Endothelial cell of umbilical vein (primary cell): ENCODE data around the gene USB1. TPM values are rescaled to one million over a fixed set of nuclear protein-coding genes. Genes with fewer than 3 reads are reported as not detected.

Source experiments
- BruUV-seq: library from RNA; stranded (reverse); fragments of 400-500 nt; replicated peaks from 2 replicates; lab custom pipeline; 2021; lab: Mats Ljungman, UMichigan
- CTCF ChIA-PET: fragments of 300-600, 350-600 bp; sonication (Branson Sonifier 250); formaldehyde crosslinking; loops from one replicate; lab custom pipeline; 2021; ENCODE audit warnings: antibody characterized with exemption, inconsistent platforms; lab: Charles Lee
- POLR2A ChIA-PET: fragments of 300-600, 350-600 bp; sonication (Branson Sonifier 250); formaldehyde crosslinking; loops from one replicate; lab custom pipeline; 2021; ENCODE audit warnings: antibody characterized with exemption, inconsistent platforms; lab: Charles Lee
- DNase-seq: peaks from one replicate; pipeline ENCODE4 v3.0.0-alpha.2; 2011; ENCODE audit warnings: low read depth, low spot score
- FAIRE-seq: peaks from 2 replicates; lab custom pipeline; 2011; peaks lifted over from hg19 to GRCh38; lab: Jason Lieb, UNC
- H2AFZ ChIP-seq: 2 replicates; pipeline ENCODE4 v1.6.0; 2012; ENCODE audit warnings: low read depth, low read length, control low read depth, inconsistent platforms
- H3K27ac ChIP-seq: 2 replicates; pipeline ENCODE4 v1.5.1; 2011; ENCODE audit warnings: low read depth, mild to moderate bottlenecking, control low read depth, low read length, moderate library complexity; ENCODE audit not compliant: insufficient read depth
- H3K27me3 ChIP-seq, 2 experiments: 2 replicates each; pipeline versions ENCODE4 v1.6.0 to v1.6.1; 2011; ENCODE audit warnings: low read length in 2 of 2, mixed read lengths in 1 of 2; ENCODE audit not compliant: control insufficient read depth in 2 of 2, insufficient read depth in 2 of 2
- H3K36me3 ChIP-seq, 2 experiments: 2 replicates in 1 of 2; 3 replicates in 1 of 2; pipeline ENCODE4 v1.5.1; 2011; ENCODE audit warnings: low read length in 2 of 2, mild to moderate bottlenecking in 1 of 2, moderate library complexity in 1 of 2; ENCODE audit not compliant: control insufficient read depth in 2 of 2, insufficient read depth in 2 of 2; ENCODE audit errors: extremely low read depth in 1 of 2
- H3K4me1 ChIP-seq: 3 replicates; pipeline ENCODE4 v1.5.1; 2011; ENCODE audit warnings: mild to moderate bottlenecking, low read length; ENCODE audit not compliant: control insufficient read depth, insufficient read depth; ENCODE audit errors: extremely low read depth
- H3K4me2 ChIP-seq: 2 replicates; pipeline ENCODE4 v1.6.1; 2011; ENCODE audit warnings: low read length, control low read depth, mixed read lengths; ENCODE audit not compliant: insufficient read depth
- H3K4me3 ChIP-seq, 3 experiments: fragments of 200-600 bp in 1 of 3; sonication (generic), shearing (Covaris generic) in 1 of 3; replicated peaks in 1 of 3; 2 replicates each; pipeline ENCODE4 v1.5.1; 2011 to 2016; ENCODE audit warnings: control low read depth in 3 of 3, low read length in 3 of 3, mild to moderate bottlenecking in 2 of 3, inconsistent platforms in 1 of 3, low read depth in 1 of 3, moderate library complexity in 1 of 3; ENCODE audit not compliant: insufficient read depth in 1 of 3
- H3K79me2 ChIP-seq: 2 replicates; pipeline ENCODE4 v1.6.0; 2012; ENCODE audit warnings: low read length, inconsistent platforms; ENCODE audit not compliant: control insufficient read depth, insufficient read depth
- H3K9ac ChIP-seq: replicated peaks from 2 replicates; pipeline ENCODE3; 2011; ENCODE audit warnings: low read length, control low read depth; ENCODE audit not compliant: insufficient read depth; ENCODE audit errors: extremely low read depth
- H3K9me1 ChIP-seq: replicated peaks from 3 replicates; pipeline ENCODE4 v1.6.0; 2011; ENCODE audit warnings: mild to moderate bottlenecking, low read length; ENCODE audit not compliant: control insufficient read depth, insufficient read depth; ENCODE audit errors: extremely low read depth
- H3K9me3 ChIP-seq: replicated peaks from 2 replicates; pipeline ENCODE4 v1.5.1; 2012; ENCODE audit warnings: low read length, inconsistent platforms; ENCODE audit not compliant: control insufficient read depth, insufficient read depth
- H4K20me1 ChIP-seq: replicated peaks from 2 replicates; pipeline ENCODE3; 2011; ENCODE audit warnings: mild to moderate bottlenecking, low read length; ENCODE audit not compliant: control insufficient read depth, insufficient read depth; ENCODE audit errors: extremely low read depth
- CTCF ChIP-seq, 2 donors: IDR thresholded peaks; 1 replicate in 1 of 2; 2 replicates in 1 of 2; pipeline ENCODE4 v1.5.1; 2011; ENCODE audit warnings: low read length in 2 of 2, mild to moderate bottlenecking in 2 of 2, moderate library complexity in 2 of 2, control low read depth in 1 of 2, inconsistent platforms in 1 of 2, low read depth in 1 of 2; ENCODE audit not compliant: insufficient read depth in 1 of 2; ENCODE audit errors: extremely low read depth in 1 of 2
- EZH2 ChIP-seq: IDR thresholded peaks from 2 replicates; pipeline ENCODE4 v1.6.1; 2012; ENCODE audit warnings: borderline replicate concordance, low read depth, mild to moderate bottlenecking, moderate library complexity, low read length, inconsistent platforms; ENCODE audit not compliant: severe bottlenecking
- FOS ChIP-seq: IDR thresholded peaks from 2 replicates; pipeline ENCODE4 v1.6.1; 2011; ENCODE audit warnings: mild to moderate bottlenecking, low read length, moderate library complexity, borderline replicate concordance; ENCODE audit not compliant: insufficient read depth
- GATA2 ChIP-seq: IDR thresholded peaks from 2 replicates; pipeline ENCODE4 v1.7.0; 2011; ENCODE audit warnings: low read depth, mild to moderate bottlenecking, moderate library complexity, mixed read lengths, low read length; ENCODE audit not compliant: insufficient read length, insufficient read depth
- JUN ChIP-seq: IDR thresholded peaks from 2 replicates; pipeline ENCODE4 v1.6.1; 2011; ENCODE audit warnings: borderline replicate concordance, low read depth; ENCODE audit not compliant: insufficient read length, insufficient read depth
- MAX ChIP-seq: IDR thresholded peaks from 2 replicates; pipeline ENCODE4 v1.6.1; 2011; ENCODE audit not compliant: insufficient read depth, insufficient read length
- MYC ChIP-seq: IDR thresholded peaks from one replicate; pipeline ENCODE4 v1.6.1; 2011; ENCODE audit warnings: mild to moderate bottlenecking, low read depth, low read length
- POLR2A ChIP-seq: IDR thresholded peaks from 2 replicates; pipeline ENCODE4 v1.6.1; 2012; ENCODE audit warnings: low read depth, mild to moderate bottlenecking, control low read depth, low read length
- POLR2AphosphoS5 ChIP-seq: IDR thresholded peaks from 2 replicates; pipeline ENCODE4 v1.6.1; 2012; ENCODE audit warnings: low read depth, mild to moderate bottlenecking, control low read depth, low read length, moderate library complexity; ENCODE audit not compliant: insufficient read depth
- dilution Hi-C: fragments of 300-500 bp; cut with MboI; formaldehyde crosslinking; loops from one replicate; pipeline ENCODE4 v1.15.0; 2019; ENCODE audit warnings: low sequenced_read_pairs; ENCODE audit not compliant: extremely low pct_ligation_motif_present
- intact Hi-C: fragments of 100-400 bp; cut with micrococcal nuclease; formaldehyde crosslinking; loops from one replicate; pipeline ENCODE4 v1.10.0; 2022
- polyA plus RNA-seq, 4 experiments: library from polyadenylated mRNA; depleted of rRNA in 3 of 4; stranded (reverse) in 3 of 4; unstranded in 1 of 4; fragments of >200 nt; gene quantifications; 2 replicates each; pipeline versions ENCODE4 v1.2.1 to v1.2.3, GENCODE V29; 2011 to 2012; ENCODE audit warnings: missing spikeins in 1 of 4
- total RNA-seq: library from RNA; stranded (reverse); gene quantifications from 2 replicates; pipeline ENCODE4 v1.2.3, GENCODE V29; 2021

The USB1 gene
- total and polyA plus RNA-seq, 2 donors (not counting 3 experiments of a cell fraction or from before 2014, with no cell fraction given): 64.6 to 83.8 TPM

- Histone ChIP-seq H3K9ac (no peak overlapping the region), H3K9me3 (no peaks in the 10 kb centered on the region), H3K4me2 (no peak overlapping the region), H3K27me3 (no peaks in the 10 kb centered on the region), H3K36me3 (no peaks in the 10 kb centered on the region), H3K9me1 (no peaks in the 10 kb centered on the region), H3K79me2 (no peaks in the 10 kb centered on the region), H4K20me1 (no peaks in the 10 kb centered on the region), H3K27ac (no peak overlapping the region), H2AFZ (no peak overlapping the region), H3K4me1 (no peaks in the 10 kb centered on the region), H3K4me3 (no peak overlapping the region)
- dilution Hi-C loops (no loop called here), intact Hi-C loops (no loop called here)
- DNase-seq (no peak), FAIRE-seq (no peak)
- no TSS peak for BruUV-seq
- CTCF ChIA-PET: no interaction called here
- TF ChIP-seq MAX (no peak), GATA2 (no peak), EZH2 (no peak), CTCF (IDR thresholded peaks at IDR 0.05; ENCODE audit: extremely low read depth in 1 of 2, insufficient read depth in 1 of 2, low read depth in 1 of 2, low read length in 2 of 2) (no peak), MYC (no peak), POLR2AphosphoS5 (no peak), JUN (no peak), FOS (no peak), POLR2A (no peak)
- POLR2A ChIA-PET: no interaction called here
These were observed 30.9 kb upstream of the USB1 start for GRCh38 chr16:57970319-57970718.
